Activated naive CD8-positive, alpha-beta T cell treated with anti-CD3 and anti-CD28 coated beads, Interleukin-2, amount 50 U/mL, for 16 hours (primary cell): ENCODE data around the gene PRDM12.

ENCODE experiments used
- DNase-seq: peaks from one replicate; pipeline ENCODE4 v3.0.0-alpha.2; 2020; ENCODE audit warnings: low read depth, low spot score

PRDM12 gene

GRCh38 chr9:130720762-130721161, 56.4 kb downstream of the PRDM12 start:
- DNase-seq = no peak

- DNase-seq = no peak
These were observed 64.3 kb downstream of the PRDM12 start for GRCh38 chr9:130728721-130729120.

GRCh38 chr9:130729145-130729544, 64.8 kb downstream of the PRDM12 start:
- no peak for DNase-seq

DNA sequence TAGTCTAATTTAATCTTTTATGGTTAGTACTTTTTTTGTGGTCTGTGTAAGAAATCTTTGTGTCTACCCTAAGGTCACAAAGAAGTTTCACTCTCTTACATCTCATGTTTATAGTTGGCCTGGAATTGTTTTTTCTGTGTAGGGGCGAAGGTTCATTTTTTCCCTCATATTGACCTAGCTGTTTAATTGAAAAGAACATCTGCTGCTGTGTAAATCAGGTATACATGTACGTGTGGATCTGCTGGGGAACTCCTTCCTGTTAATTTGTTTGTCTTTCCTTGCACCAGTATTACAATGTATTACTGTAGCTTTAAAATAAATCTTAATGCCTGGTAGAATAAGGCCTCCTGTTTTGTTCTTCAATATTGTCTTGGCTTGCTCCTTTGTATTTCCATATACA, 67.0 kb downstream of the PRDM12 start:
- DNase-seq = no peak

- DNase-seq = no peak
These were observed 67.7 kb downstream of the PRDM12 start for GRCh38 chr9:130732136-130732535.
